B cell (primary cell): Measurements from ENCODE around the gene TACC3. TPM values are rescaled to one million over a fixed set of nuclear protein-coding genes. Genes with fewer than 3 reads are reported as not detected.

ENCODE experiments used
- ATAC-seq: fragments of 200-7000 bp; cut with Tn5 transposase; one replicate; pipeline ENCODE4 v1.10.0; 2021; ENCODE audit warnings: low read depth, mild to moderate bottlenecking, moderate number of reproducible peaks, moderate library complexity
- CTCF ChIA-PET: fragments of 350-600 bp; sonication (Branson Sonifier 250); formaldehyde crosslinking; loops from one replicate; lab custom pipeline; 2021; ENCODE audit warnings: antibody characterized with exemption, inconsistent platforms; lab: Charles Lee
- POLR2A ChIA-PET: fragments of 350-600 bp; sonication (Branson Sonifier 250); formaldehyde crosslinking; loops from one replicate; lab custom pipeline; 2021; ENCODE audit warnings: antibody characterized with exemption; lab: Charles Lee
- DNase-seq: peaks from one replicate; pipeline ENCODE4 v3.0.0; 2013
- H2AFZ ChIP-seq: 2 replicates; pipeline ENCODE4 v1.6.1; 2012; ENCODE audit warnings: mild to moderate bottlenecking, low read depth, low read length; ENCODE audit not compliant: insufficient read depth, poor library complexity, severe bottlenecking
- H3K27ac ChIP-seq, 2 donors: 1 replicate in 1 of 2; 2 replicates in 1 of 2; pipeline ENCODE4 v1.5.1; 2012 to 2013; ENCODE audit warnings: low read length in 2 of 2, mild to moderate bottlenecking in 2 of 2, moderate library complexity in 1 of 2
- H3K27me3 ChIP-seq, 4 experiments: fragments of 200-600 bp in 1 of 4; sonication (generic) in 1 of 4; replicated peaks in 1 of 4; 1 replicate in 2 of 4; 2 replicates in 2 of 4; pipeline versions ENCODE4 v1.6.1 to v1.7.0; 2013 to 2016; ENCODE audit warnings: low read length in 3 of 4, mild to moderate bottlenecking in 2 of 4, mixed read lengths in 1 of 4, moderate library complexity in 1 of 4; ENCODE audit not compliant: insufficient read depth in 4 of 4, control insufficient read depth in 3 of 4; ENCODE audit errors: control extremely low read depth in 1 of 4
- H3K36me3 ChIP-seq, 2 experiments: replicated peaks in 1 of 2; 1 replicate in 1 of 2; 2 replicates in 1 of 2; pipeline versions ENCODE4 v1.6.1 to v1.7.1; 2013; ENCODE audit warnings: low read length in 1 of 2; ENCODE audit not compliant: insufficient read depth in 2 of 2, control insufficient read depth in 1 of 2; ENCODE audit errors: control extremely low read depth in 1 of 2, extremely low read depth in 1 of 2
- H3K4me1 ChIP-seq, 2 donors: fragments of 200-600 bp in 1 of 2; sonication (generic) in 1 of 2; 1 replicate in 1 of 2; 2 replicates in 1 of 2; pipeline versions ENCODE4 v1.5.1 to v1.6.1; 2013 to 2017; ENCODE audit warnings: low read length in 2 of 2; ENCODE audit not compliant: control insufficient read depth in 2 of 2, insufficient read depth in 2 of 2
- H3K4me2 ChIP-seq: replicated peaks from 2 replicates; pipeline ENCODE3; 2012; ENCODE audit warnings: mild to moderate bottlenecking, low read depth, low read length; ENCODE audit not compliant: poor library complexity, severe bottlenecking
- H3K4me3 ChIP-seq, 5 experiments: fragments of 200-600 bp in 1 of 5; sonication (generic) in 1 of 5; 1 replicate in 3 of 5; 2 replicates in 2 of 5; pipeline versions ENCODE4 v1.5.1 to v1.7.0; 2011 to 2016; ENCODE audit warnings: low read length in 4 of 5, mild to moderate bottlenecking in 4 of 5, low read depth in 2 of 5, control low read depth in 1 of 5, moderate library complexity in 1 of 5; ENCODE audit not compliant: insufficient read depth in 1 of 5; ENCODE audit errors: control extremely low read depth in 1 of 5, extremely low read depth in 1 of 5
- H3K79me2 ChIP-seq: fragments of 200-600 bp; sonication (generic); one replicate; pipeline ENCODE4 v1.6.0; 2016; ENCODE audit warnings: low read length; ENCODE audit not compliant: control insufficient read depth, insufficient read depth
- H3K9ac ChIP-seq: fragments of 200-600 bp; sonication (generic); 2 replicates; pipeline ENCODE4 v1.6.1; 2017; ENCODE audit warnings: mild to moderate bottlenecking, low read length, moderate library complexity
- H3K9me3 ChIP-seq, 3 donors: one replicate each; pipeline versions ENCODE4 v1.6.1 to v1.7.1; 2013; ENCODE audit warnings: low read length in 2 of 3; ENCODE audit not compliant: control insufficient read depth in 2 of 3, insufficient read depth in 1 of 3; ENCODE audit errors: control extremely low read depth in 1 of 3
- H4K20me1 ChIP-seq: 2 replicates; pipeline ENCODE4 v1.6.0; 2012; ENCODE audit warnings: mild to moderate bottlenecking, low read length; ENCODE audit not compliant: insufficient read depth, control insufficient read depth, poor library complexity, severe bottlenecking
- H3K27ac Mint-ChIP-seq: one replicate; pipeline ENCODE4 v1.8.0; 2021; ENCODE audit warnings: mixed read lengths
- H3K27me3 Mint-ChIP-seq: one replicate; pipeline ENCODE4 v1.8.0; 2021; ENCODE audit warnings: mixed read lengths
- H3K4me1 Mint-ChIP-seq: one replicate; pipeline ENCODE4 v1.8.0; 2021; ENCODE audit warnings: mixed read lengths
- H3K4me3 Mint-ChIP-seq: one replicate; pipeline ENCODE4 v1.8.0; 2021; ENCODE audit warnings: mixed read lengths
- H3K9me3 Mint-ChIP-seq: one replicate; pipeline ENCODE4 v1.8.0; 2022; ENCODE audit warnings: mixed read lengths; ENCODE audit not compliant: insufficient read depth
- EZH2 ChIP-seq: IDR thresholded peaks from 2 replicates; pipeline ENCODE4 v1.6.1; 2012; ENCODE audit warnings: borderline replicate concordance, low read depth, mild to moderate bottlenecking, moderate library complexity, low read length; ENCODE audit not compliant: insufficient read depth, poor library complexity, severe bottlenecking
- WGBS: methylation state at CpG from one replicate; pipeline ENCODE4 v1.1.5; 2013; ENCODE audit warnings: missing lambda C conversion rate; ENCODE audit not compliant: insufficient coverage; 5-methylcytosine and 5-hydroxymethylcytosine counted together
- intact Hi-C: fragments of 100-400 bp; cut with micrococcal nuclease; formaldehyde crosslinking; loops from one replicate; pipeline ENCODE4 v1.10.0; 2022
- polyA plus RNA-seq: library from polyadenylated mRNA; depleted of rRNA; stranded (reverse); fragments of >200 nt; gene quantifications from 2 replicates; pipeline ENCODE4 v1.2.3, GENCODE V29; 2012
- total RNA-seq, 2 donors: library from RNA; stranded (reverse); fragments of 120-200 nt in 1 of 2; gene quantifications; 1 replicate in 1 of 2; 2 replicates in 1 of 2; pipeline versions ENCODE4 v1.2.3 to v1.2.4, GENCODE V29; 2013 to 2022
- TF ChIP-seq, protein P1 (sequence below): fragments of 200-600 bp; IDR thresholded peaks from one replicate; pipeline ENCODE4 v1.8.0; 2022; ENCODE audit warnings: antibody characterized with exemption, mild to moderate bottlenecking

TACC3 gene
- total and polyA plus RNA-seq, 2 donors (not counting 1 experiment from before 2014, with no cell fraction given) = 29.5 to 47.9 TPM

DNA sequence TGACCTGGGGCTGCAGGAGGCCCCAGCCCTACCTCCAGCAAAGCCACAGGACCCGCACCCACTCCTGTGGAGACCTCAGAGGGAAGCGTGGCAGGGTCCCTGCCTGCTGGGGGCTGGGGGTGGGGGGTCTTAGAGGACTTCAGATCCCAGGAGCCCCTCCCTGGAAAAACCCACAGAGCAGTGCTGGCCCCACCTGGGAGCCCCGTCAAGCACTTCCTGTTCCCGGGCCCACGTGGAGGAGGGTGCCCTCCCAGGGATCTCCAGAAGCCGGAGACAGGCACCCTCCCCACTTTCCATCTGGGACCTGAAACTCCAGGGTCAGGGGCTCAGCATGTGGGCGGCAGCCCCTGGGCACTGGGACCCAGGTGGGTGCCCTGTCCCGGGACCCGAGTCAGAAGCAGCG, 32.0 kb downstream of the TACC3 start:
- TF ChIP-seq, protein P1, sequence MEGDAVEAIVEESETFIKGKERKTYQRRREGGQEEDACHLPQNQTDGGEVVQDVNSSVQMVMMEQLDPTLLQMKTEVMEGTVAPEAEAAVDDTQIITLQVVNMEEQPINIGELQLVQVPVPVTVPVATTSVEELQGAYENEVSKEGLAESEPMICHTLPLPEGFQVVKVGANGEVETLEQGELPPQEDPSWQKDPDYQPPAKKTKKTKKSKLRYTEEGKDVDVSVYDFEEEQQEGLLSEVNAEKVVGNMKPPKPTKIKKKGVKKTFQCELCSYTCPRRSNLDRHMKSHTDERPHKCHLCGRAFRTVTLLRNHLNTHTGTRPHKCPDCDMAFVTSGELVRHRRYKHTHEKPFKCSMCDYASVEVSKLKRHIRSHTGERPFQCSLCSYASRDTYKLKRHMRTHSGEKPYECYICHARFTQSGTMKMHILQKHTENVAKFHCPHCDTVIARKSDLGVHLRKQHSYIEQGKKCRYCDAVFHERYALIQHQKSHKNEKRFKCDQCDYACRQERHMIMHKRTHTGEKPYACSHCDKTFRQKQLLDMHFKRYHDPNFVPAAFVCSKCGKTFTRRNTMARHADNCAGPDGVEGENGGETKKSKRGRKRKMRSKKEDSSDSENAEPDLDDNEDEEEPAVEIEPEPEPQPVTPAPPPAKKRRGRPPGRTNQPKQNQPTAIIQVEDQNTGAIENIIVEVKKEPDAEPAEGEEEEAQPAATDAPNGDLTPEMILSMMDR = no peak
- no peak for TF ChIP-seq EZH2
- Mint-ChIP-seq H3K27ac (no peak overlapping the region), H3K4me3 (no peak overlapping the region), H3K27me3 (no peaks in the 10 kb centered on the region), H3K9me3 (no peaks in the 10 kb centered on the region), H3K4me1 (peaks cover 7% of the 10 kb centered on the region)
- Histone ChIP-seq H3K9ac (peak overlapping the region; percentile 20), H4K20me1 (no peaks in the 10 kb centered on the region), H3K36me3 (no peaks in the 10 kb centered on the region), H3K9me3 (no peaks in the 10 kb centered on the region), H2AFZ (peak overlapping the region; percentile 62), H3K4me3 (no peak overlapping the region), H3K27ac (no peak overlapping the region), H3K27me3 (peaks cover 0 to 14% (median 0%) of the 10 kb centered on the region in 4 experiments), H3K4me1 (peaks cover 14 to 21% of the 10 kb centered on the region in 2 donors), H3K79me2 (no peaks in the 10 kb centered on the region), H3K4me2 (peak overlapping the region; percentile 63)
- ChIA-PET POLR2A (no interaction called here), CTCF (interaction anchor here (2.1 kb wide), 1 partner anchor 146 kb away, joined by 6 read pairs; no protein-coding TSS in a partner anchor)
- intact Hi-C loops = no loop called here
- ATAC-seq (no peak), DNase-seq (no peak)
- 72% methylated on average over 6 of the region's 10 CpGs for WGBS

DNA sequence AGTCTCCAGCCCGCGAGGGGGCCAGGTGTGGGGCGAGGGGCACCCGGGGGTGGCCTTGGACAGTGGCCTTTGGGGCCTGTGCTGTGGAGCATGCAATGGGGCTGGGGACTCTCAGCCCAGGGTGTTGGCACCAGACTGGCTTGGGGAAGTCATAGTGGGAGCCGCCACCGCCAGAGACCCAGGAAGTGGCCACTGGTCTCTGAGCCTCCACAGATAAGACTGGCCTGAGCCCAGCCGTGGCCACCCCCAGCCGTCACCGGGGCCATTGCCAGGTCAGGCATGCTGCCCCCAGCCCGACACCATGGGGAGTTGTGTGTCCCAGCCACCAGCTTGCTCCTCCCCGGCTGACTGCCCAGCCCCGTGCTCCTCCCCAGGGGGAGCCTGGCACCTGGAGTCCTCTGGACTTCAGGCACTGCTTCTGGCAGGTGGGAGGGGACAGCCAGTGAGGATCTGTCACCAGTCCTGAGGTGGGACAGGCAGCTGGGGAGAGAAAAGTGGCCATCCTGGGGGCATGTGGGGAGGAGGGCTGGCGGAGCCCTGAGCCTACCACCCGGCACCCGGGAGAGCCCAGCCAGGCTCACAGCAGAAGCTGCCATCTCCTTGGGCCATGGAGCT, 32.5 kb downstream of the TACC3 start:
- ATAC-seq (no peak), DNase-seq (no peak)
- no peak overlapping the region for H3K4me3 Mint-ChIP-seq
- Histone ChIP-seq H3K79me2 (no peaks in the 10 kb centered on the region), H3K9ac (no peak overlapping the region), H3K4me1 (peaks cover 11 to 16% of the 10 kb centered on the region in 2 donors), H4K20me1 (no peaks in the 10 kb centered on the region), H2AFZ (no peak overlapping the region), H3K27me3 (peaks cover 0 to 9% (median 0%) of the 10 kb centered on the region in 4 experiments), H3K27ac (no peak overlapping the region), H3K9me3 (no peaks in the 10 kb centered on the region), H3K36me3 (no peaks in the 10 kb centered on the region), H3K4me2 (no peak overlapping the region), H3K4me3 (no peak overlapping the region)
- TF ChIP-seq, protein P1 = no peak
- no peak for TF ChIP-seq EZH2
- H3K27me3 Mint-ChIP-seq = no peaks in the 10 kb centered on the region
- CTCF ChIA-PET = no interaction called here
- WGBS = 82% methylated on average over 15 of the region's 15 CpGs
- POLR2A ChIA-PET = no interaction called here
- H3K27ac Mint-ChIP-seq = no peak overlapping the region
- intact Hi-C loops = no loop called here
- H3K4me1 Mint-ChIP-seq = peaks cover 7% of the 10 kb centered on the region
- H3K9me3 Mint-ChIP-seq = no peaks in the 10 kb centered on the region
